H1 (cell line): ENCODE data around the gene CLDN4. TPM values are rescaled to one million over a fixed set of nuclear protein-coding genes. Genes with fewer than 3 reads are reported as not detected.

Experiments
- CREB1 ChIP-seq: IDR thresholded peaks from 2 replicates; pipeline ENCODE4 v1.6.1; 2012; ENCODE audit warnings: inconsistent platforms
- EP300 ChIP-seq, 2 experiments: IDR thresholded peaks; 1 replicate in 1 of 2; 2 replicates in 1 of 2; pipeline ENCODE4 v1.6.1; 2011 to 2012; ENCODE audit warnings: low read depth in 2 of 2, low read length in 2 of 2, mild to moderate bottlenecking in 2 of 2, borderline replicate concordance in 1 of 2, inconsistent platforms in 1 of 2, moderate library complexity in 1 of 2
- JUND ChIP-seq: IDR thresholded peaks from 2 replicates; pipeline ENCODE4 v1.6.1; 2011; ENCODE audit warnings: mild to moderate bottlenecking, improper control_type of control experiment, low read length
- PHF8 ChIP-seq: fragments of 200-600 bp; sonication (generic); conservative IDR thresholded peaks from 2 replicates; pipeline ENCODE4 v1.7.1; 2012; ENCODE audit warnings: low read depth, mild to moderate bottlenecking, inconsistent platforms, low read length, moderate library complexity
- POU5F1 ChIP-seq: IDR thresholded peaks from 2 replicates; pipeline ENCODE4 v1.6.1; 2011; ENCODE audit warnings: low read depth, mild to moderate bottlenecking, low read length, moderate library complexity
- RXRA ChIP-seq: IDR thresholded peaks from 2 replicates; pipeline ENCODE4 v1.6.1; 2011; ENCODE audit warnings: low read depth, mild to moderate bottlenecking, low read length, moderate library complexity; ENCODE audit not compliant: insufficient read depth
- SIN3A ChIP-seq, 2 experiments: IDR thresholded peaks in 1 of 2; conservative IDR thresholded peaks in 1 of 2; 2 replicates each; pipeline ENCODE4 v1.6.1; 2011 to 2012; ENCODE audit warnings: low read length in 2 of 2, improper control_type of control experiment in 1 of 2, low read depth in 1 of 2, mild to moderate bottlenecking in 1 of 2
- SIRT6 ChIP-seq: IDR thresholded peaks from one replicate; pipeline ENCODE4 v1.7.1; 2012; ENCODE audit warnings: low read length, inconsistent platforms
- TAF1 ChIP-seq: IDR thresholded peaks from 2 replicates; pipeline ENCODE4 v1.6.1; 2011; ENCODE audit warnings: mild to moderate bottlenecking, low read depth, low read length
- polyA plus RNA-seq, 7 experiments: library from polyadenylated mRNA; depleted of rRNA in 3 of 7; stranded (reverse) in 5 of 7; unstranded in 2 of 7; fragments of >200 nt in 5 of 7; fragments of 200-250 nt in 2 of 7; gene quantifications; 1 replicate in 5 of 7; 2 replicates in 1 of 7; 4 replicates in 1 of 7; pipeline versions ENCODE4 v1.2.1 to v1.2.3, GENCODE V29; 2011 to 2013; ENCODE audit warnings: missing spikeins in 2 of 7, mixed read lengths in 2 of 7
- total RNA-seq: library from RNA; stranded (reverse); fragmentation: NEBNext Ultra II Directional; extraction: Animal tissue kit (Norgen Biotek cat#: 25700); gene quantifications from 2 replicates; pipeline ENCODE4 v1.2.1, GENCODE V29; 2021
- TF ChIP-seq, protein P1 (sequence below): fragments of 300-600 bp; sonication (generic); IDR thresholded peaks from 2 replicates; pipeline ENCODE4 v1.7.1; 2012; ENCODE audit warnings: low read length, moderate library complexity, mild to moderate bottlenecking, inconsistent platforms; ENCODE audit not compliant: insufficient replicate concordance
- TF ChIP-seq, protein P2 (sequence below): IDR thresholded peaks from 2 replicates; pipeline ENCODE4 v1.6.1; 2012; ENCODE audit warnings: inconsistent platforms

The CLDN4 gene
- total and polyA plus RNA-seq, 2 of the 8 experiments (the other 6 are each of a cell fraction or from before 2014, with no cell fraction given), result 28.0 to 69.3 TPM

DNA sequence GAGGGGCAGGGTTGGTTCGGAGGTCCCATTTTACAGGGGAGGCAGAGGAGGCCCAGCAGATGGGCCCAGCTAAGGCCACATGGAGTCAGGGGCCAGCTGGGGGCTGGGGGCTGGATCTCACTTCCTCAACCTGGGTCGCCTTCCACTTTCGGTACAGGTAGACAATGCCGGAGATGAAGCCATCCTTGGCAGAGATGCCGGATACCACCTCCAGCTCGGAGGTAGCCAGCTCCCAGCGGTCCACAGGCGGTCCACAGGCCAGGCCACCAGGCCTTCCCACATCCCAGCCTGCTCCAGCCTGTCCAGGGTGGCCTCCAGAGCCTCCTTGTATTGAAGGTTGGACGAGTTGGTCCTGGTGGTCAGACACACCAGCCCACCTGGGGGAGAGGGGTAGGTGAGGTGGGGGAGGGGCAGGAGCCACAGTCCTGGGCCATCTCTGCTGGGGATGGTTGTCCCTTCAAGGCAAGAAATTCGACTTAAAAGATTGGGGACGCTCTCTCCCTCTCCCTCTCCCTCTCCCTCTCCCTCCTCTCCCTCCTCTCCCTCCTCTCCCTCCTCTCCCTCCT, 3.9 kb downstream of the CLDN4 start (continued):
- TF ChIP-seq, protein P1, sequence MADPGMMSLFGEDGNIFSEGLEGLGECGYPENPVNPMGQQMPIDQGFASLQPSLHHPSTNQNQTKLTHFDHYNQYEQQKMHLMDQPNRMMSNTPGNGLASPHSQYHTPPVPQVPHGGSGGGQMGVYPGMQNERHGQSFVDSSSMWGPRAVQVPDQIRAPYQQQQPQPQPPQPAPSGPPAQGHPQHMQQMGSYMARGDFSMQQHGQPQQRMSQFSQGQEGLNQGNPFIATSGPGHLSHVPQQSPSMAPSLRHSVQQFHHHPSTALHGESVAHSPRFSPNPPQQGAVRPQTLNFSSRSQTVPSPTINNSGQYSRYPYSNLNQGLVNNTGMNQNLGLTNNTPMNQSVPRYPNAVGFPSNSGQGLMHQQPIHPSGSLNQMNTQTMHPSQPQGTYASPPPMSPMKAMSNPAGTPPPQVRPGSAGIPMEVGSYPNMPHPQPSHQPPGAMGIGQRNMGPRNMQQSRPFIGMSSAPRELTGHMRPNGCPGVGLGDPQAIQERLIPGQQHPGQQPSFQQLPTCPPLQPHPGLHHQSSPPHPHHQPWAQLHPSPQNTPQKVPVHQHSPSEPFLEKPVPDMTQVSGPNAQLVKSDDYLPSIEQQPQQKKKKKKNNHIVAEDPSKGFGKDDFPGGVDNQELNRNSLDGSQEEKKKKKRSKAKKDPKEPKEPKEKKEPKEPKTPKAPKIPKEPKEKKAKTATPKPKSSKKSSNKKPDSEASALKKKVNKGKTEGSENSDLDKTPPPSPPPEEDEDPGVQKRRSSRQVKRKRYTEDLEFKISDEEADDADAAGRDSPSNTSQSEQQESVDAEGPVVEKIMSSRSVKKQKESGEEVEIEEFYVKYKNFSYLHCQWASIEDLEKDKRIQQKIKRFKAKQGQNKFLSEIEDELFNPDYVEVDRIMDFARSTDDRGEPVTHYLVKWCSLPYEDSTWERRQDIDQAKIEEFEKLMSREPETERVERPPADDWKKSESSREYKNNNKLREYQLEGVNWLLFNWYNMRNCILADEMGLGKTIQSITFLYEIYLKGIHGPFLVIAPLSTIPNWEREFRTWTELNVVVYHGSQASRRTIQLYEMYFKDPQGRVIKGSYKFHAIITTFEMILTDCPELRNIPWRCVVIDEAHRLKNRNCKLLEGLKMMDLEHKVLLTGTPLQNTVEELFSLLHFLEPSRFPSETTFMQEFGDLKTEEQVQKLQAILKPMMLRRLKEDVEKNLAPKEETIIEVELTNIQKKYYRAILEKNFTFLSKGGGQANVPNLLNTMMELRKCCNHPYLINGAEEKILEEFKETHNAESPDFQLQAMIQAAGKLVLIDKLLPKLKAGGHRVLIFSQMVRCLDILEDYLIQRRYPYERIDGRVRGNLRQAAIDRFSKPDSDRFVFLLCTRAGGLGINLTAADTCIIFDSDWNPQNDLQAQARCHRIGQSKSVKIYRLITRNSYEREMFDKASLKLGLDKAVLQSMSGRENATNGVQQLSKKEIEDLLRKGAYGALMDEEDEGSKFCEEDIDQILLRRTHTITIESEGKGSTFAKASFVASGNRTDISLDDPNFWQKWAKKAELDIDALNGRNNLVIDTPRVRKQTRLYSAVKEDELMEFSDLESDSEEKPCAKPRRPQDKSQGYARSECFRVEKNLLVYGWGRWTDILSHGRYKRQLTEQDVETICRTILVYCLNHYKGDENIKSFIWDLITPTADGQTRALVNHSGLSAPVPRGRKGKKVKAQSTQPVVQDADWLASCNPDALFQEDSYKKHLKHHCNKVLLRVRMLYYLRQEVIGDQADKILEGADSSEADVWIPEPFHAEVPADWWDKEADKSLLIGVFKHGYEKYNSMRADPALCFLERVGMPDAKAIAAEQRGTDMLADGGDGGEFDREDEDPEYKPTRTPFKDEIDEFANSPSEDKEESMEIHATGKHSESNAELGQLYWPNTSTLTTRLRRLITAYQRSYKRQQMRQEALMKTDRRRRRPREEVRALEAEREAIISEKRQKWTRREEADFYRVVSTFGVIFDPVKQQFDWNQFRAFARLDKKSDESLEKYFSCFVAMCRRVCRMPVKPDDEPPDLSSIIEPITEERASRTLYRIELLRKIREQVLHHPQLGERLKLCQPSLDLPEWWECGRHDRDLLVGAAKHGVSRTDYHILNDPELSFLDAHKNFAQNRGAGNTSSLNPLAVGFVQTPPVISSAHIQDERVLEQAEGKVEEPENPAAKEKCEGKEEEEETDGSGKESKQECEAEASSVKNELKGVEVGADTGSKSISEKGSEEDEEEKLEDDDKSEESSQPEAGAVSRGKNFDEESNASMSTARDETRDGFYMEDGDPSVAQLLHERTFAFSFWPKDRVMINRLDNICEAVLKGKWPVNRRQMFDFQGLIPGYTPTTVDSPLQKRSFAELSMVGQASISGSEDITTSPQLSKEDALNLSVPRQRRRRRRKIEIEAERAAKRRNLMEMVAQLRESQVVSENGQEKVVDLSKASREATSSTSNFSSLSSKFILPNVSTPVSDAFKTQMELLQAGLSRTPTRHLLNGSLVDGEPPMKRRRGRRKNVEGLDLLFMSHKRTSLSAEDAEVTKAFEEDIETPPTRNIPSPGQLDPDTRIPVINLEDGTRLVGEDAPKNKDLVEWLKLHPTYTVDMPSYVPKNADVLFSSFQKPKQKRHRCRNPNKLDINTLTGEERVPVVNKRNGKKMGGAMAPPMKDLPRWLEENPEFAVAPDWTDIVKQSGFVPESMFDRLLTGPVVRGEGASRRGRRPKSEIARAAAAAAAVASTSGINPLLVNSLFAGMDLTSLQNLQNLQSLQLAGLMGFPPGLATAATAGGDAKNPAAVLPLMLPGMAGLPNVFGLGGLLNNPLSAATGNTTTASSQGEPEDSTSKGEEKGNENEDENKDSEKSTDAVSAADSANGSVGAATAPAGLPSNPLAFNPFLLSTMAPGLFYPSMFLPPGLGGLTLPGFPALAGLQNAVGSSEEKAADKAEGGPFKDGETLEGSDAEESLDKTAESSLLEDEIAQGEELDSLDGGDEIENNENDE, result no peak
- TF ChIP-seq JUND, result no peak
- TF ChIP-seq CREB1, result no peak
- TF ChIP-seq TAF1, result no peak
- TF ChIP-seq SIN3A (conservative IDR thresholded peaks at IDR 0.05 in 1 of 2, IDR thresholded peaks at IDR 0.05 in 1 of 2; ENCODE audit: low read depth in 1 of 2, low read length in 2 of 2), result no peak
- no peak for TF ChIP-seq POU5F1
- no peak for TF ChIP-seq PHF8
- TF ChIP-seq, protein P2, sequence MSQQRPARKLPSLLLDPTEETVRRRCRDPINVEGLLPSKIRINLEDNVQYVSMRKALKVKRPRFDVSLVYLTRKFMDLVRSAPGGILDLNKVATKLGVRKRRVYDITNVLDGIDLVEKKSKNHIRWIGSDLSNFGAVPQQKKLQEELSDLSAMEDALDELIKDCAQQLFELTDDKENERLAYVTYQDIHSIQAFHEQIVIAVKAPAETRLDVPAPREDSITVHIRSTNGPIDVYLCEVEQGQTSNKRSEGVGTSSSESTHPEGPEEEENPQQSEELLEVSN, result no peak
- TF ChIP-seq SIRT6, result no peak
- no peak for TF ChIP-seq RXRA
- no peak for TF ChIP-seq EP300 (IDR thresholded peaks at IDR 0.05; ENCODE audit: borderline replicate concordance in 1 of 2, low read depth in 2 of 2, low read length in 2 of 2)
